Heart left ventricle (tissue), 16 donors: ENCODE measurements around the gene TBC1D5. TPM values are rescaled to one million over a fixed set of nuclear protein-coding genes. Genes with fewer than 3 reads are reported as not detected.

Experiments used
- ATAC-seq, 4 donors: fragments of 200-7000 bp; cut with Tn5 transposase; one replicate each; pipeline ENCODE4 v1.9.1; 2020 to 2022; ENCODE audit warnings: moderate library complexity in 4 of 4, mild to moderate bottlenecking in 3 of 4, moderate number of reproducible peaks in 1 of 4
- DNase-seq, 5 donors: peaks; one replicate each; pipeline ENCODE4 v3.0.0-alpha.2; 2020
- H3K27ac ChIP-seq, 12 donors: fragments of 200-600 bp; sonication (generic) in 4 of 12; one replicate each; pipeline versions ENCODE4 v1.5.0 to v1.8.0; 2016 to 2022; ENCODE audit warnings: mild to moderate bottlenecking in 2 of 12
- H3K27me3 ChIP-seq, 9 donors: fragments of 200-600 bp; sonication (generic) in 2 of 9; one replicate each; pipeline versions ENCODE4 v1.5.1 to v1.8.0; 2016 to 2022; ENCODE audit warnings: mild to moderate bottlenecking in 3 of 9
- H3K36me3 ChIP-seq, 9 donors: fragments of 200-600 bp; sonication (generic) in 2 of 9; one replicate each; pipeline versions ENCODE4 v1.5.0 to v1.8.0; 2018 to 2022; ENCODE audit warnings: mild to moderate bottlenecking in 2 of 9
- H3K4me1 ChIP-seq, 12 donors: fragments of 200-600 bp; sonication (generic) in 4 of 12; one replicate each; pipeline versions ENCODE4 v1.5.0 to v1.8.0; 2016 to 2022; ENCODE audit warnings: mild to moderate bottlenecking in 3 of 12
- H3K4me3 ChIP-seq, 12 donors: fragments of 200-600 bp; sonication (generic) in 4 of 12; one replicate each; pipeline versions ENCODE4 v1.5.0 to v1.8.0; 2017 to 2022; ENCODE audit warnings: mild to moderate bottlenecking in 9 of 12, moderate library complexity in 4 of 12
- H3K9me3 ChIP-seq, 12 donors: fragments of 200-600 bp; sonication (generic) in 4 of 12; one replicate each; pipeline versions ENCODE4 v1.5.0 to v1.8.0; 2016 to 2022; ENCODE audit warnings: mild to moderate bottlenecking in 1 of 12
- POLR2A ChIP-seq, 2 donors: fragments of 450-650 bp; IDR thresholded peaks; one replicate each; pipeline ENCODE4 v1.6.1; 2017; ENCODE audit warnings: antibody characterized with exemption in 2 of 2, mild to moderate bottlenecking in 2 of 2, moderate library complexity in 2 of 2
- WGBS, 4 donors: extraction: QIAGEN DNeasy Blood & Tissue Kit in 2 of 4; methylation state at CpG; one replicate each; pipeline versions ENCODE4 v1.1.5 to v1.1.7; 2013 to 2018; 5-methylcytosine and 5-hydroxymethylcytosine counted together
- intact Hi-C, 10 donors: fragments of 100-400 bp; cut with DNase I; formaldehyde crosslinking; loops; one replicate each; pipeline versions ENCODE4 v1.11.1 to v1.14.2; 2022
- polyA plus RNA-seq, 2 donors: library from polyadenylated mRNA; stranded (reverse); fragments of 200-250 nt; gene quantifications; one replicate each; pipeline ENCODE4 v1.2.3, GENCODE V29; 2013
- total RNA-seq, 9 donors: library from RNA; depleted of rRNA in 2 of 9; stranded (reverse); fragments of >200 nt in 2 of 9; fragmentation: NEBNext Ultra II Directional in 3 of 9; extraction: Animal tissue kit (Norgen Biotek cat#: 25700) in 3 of 9; gene quantifications; one replicate each; pipeline versions ENCODE4 v1.1.0 to v1.2.4, GENCODE V29; 2016 to 2023
- TF ChIP-seq, protein P1 (sequence below), 12 donors: fragments of 200-600 bp; sonication (generic) in 4 of 12; IDR thresholded peaks; one replicate each; pipeline versions ENCODE4 v1.5.0 to v1.8.0; 2018 to 2022; ENCODE audit warnings: antibody characterized with exemption in 12 of 12, mild to moderate bottlenecking in 5 of 12
- donor health status: ischemic (EF 13 %, LVEDD 7.1; RV severe dilation, severe dysfunction).
- donor health status: healthy with polysubstance abuse.
- donor health status: DM: no; HTN: yes; CAD: no.
- donor health status: DM: no; HTN: no; CAD: no.
- donor health status: ischemic (EF 25% LVEDD 6.9; RV normal size, moderate dysfunction).
- donor health status: ischemic (EF 25% LVEDD 5.7; RV mildly dilated, moderate dysfunction).
- donor health status: healthy.
- donor health status: DM: yes; HTN: yes; CAD: no.
- donor health status: ischemic (EF 35%, LVEDD 5.7; RV mildly dilated, moderate dysfunction).
- donor health status: nonischemic (EF 11% LVEDD 7.7; RV severe dilation, severe dysfunction).
- donor health status: DM: yes; HTN: yes; CAD: no.
- donor health status: PGD.
- donor health status: ischemic (EF 29% LVEDD 5.4; RV normal size, mild dysfunction).
- donor health status: nonischemic (EF 23%, LVEDD 6.1; RV moderate dilation, normal function).

Gene TBC1D5
- total and polyA plus RNA-seq, 11 donors, result 5.8 to 48.3 (median 31.1) TPM

DNA sequence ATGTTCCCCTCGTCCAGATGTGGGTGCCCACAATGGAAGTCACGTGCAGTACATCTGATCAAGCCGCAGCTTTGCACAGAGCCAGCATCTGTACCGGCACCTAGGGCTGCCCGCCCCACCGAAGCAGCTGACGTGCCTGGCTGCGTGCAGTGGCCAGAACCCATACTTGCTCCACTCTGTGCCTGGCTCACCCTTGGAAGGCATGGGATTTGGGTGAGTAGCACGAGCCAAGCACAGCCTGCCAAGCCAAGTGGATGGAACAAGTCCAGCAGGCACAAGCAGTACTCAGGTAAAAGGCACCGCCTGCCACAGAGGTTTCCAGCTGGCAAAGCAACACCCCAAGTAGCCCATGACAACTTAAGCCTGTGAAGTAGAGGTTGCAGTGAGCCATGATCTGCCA, 261.3 kb downstream of the TBC1D5 start:
- intact Hi-C loops, result no loop called here
- 55 to 66% (median 57%) methylated on average over 7 to 10 of the region's 10 CpGs for WGBS, 4 donors

DNA sequence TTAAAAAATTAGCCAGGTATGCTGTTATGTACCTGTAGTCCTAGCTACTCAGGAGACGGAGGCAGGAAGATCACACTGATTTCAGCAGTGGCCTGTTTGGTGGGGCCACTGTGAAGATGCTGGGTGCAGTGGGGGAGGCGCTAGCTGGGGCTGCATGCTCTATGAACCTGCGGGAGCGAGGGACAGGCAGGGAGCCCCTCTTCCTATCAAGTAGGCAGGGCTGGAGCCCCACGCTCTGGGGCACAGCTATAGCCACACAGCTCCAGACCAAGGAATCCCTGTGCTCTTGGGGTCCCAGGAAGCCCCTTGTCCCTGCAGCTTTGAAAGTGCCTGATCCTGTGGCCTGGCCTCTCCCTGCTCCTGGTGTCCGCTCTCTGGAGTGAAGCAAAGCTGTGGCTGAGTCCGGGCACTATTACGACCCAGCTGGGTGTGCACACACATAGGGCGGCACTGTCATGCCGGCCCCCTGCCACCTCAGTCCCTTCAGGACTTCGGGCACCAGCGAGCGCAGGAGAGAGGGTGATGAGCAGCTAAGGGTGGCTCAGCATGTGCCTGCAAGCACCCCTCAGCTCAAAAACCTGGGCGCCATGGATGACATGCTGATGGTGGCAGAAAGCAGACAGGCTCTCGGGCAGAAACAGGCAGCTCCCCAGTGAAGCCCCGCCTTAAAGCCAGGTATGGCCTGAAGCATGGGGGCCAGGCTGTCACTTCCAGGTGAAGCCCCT, 262.6 kb downstream of the TBC1D5 start:
- 94 to 99% (median 98%) methylated on average over 6 to 16 of the region's 16 CpGs for WGBS, 4 donors
- Histone ChIP-seq H3K36me3 (no peaks in the 10 kb centered on the region), H3K27ac (peak overlapping the region in 1 of 12 donors; percentile 55), H3K4me1 (peaks cover 0 to 4% (median 0%) of the 10 kb centered on the region in 12 donors), H3K27me3 (no peaks in the 10 kb centered on the region), H3K4me3 (no peak overlapping the region), H3K9me3 (no peaks in the 10 kb centered on the region)
- TF ChIP-seq, protein P1, sequence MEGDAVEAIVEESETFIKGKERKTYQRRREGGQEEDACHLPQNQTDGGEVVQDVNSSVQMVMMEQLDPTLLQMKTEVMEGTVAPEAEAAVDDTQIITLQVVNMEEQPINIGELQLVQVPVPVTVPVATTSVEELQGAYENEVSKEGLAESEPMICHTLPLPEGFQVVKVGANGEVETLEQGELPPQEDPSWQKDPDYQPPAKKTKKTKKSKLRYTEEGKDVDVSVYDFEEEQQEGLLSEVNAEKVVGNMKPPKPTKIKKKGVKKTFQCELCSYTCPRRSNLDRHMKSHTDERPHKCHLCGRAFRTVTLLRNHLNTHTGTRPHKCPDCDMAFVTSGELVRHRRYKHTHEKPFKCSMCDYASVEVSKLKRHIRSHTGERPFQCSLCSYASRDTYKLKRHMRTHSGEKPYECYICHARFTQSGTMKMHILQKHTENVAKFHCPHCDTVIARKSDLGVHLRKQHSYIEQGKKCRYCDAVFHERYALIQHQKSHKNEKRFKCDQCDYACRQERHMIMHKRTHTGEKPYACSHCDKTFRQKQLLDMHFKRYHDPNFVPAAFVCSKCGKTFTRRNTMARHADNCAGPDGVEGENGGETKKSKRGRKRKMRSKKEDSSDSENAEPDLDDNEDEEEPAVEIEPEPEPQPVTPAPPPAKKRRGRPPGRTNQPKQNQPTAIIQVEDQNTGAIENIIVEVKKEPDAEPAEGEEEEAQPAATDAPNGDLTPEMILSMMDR (IDR thresholded peaks at IDR 0.05), result no peak
- no peak for TF ChIP-seq POLR2A (IDR thresholded peaks at IDR 0.05)
- intact Hi-C loops, result no loop called here
- DNase-seq, result peak in 1 of 5 donors; percentile 21
- no peak for ATAC-seq

More for the DNA sequence above, 261.3 kb downstream of the TBC1D5 start:
- ATAC-seq, result peak; percentile 94 to 98 (median 96)
- Histone ChIP-seq H3K4me3 (no peak overlapping the region), H3K27me3 (no peaks in the 10 kb centered on the region), H3K36me3 (no peaks in the 10 kb centered on the region), H3K9me3 (no peaks in the 10 kb centered on the region), H3K4me1 (no peaks in the 10 kb centered on the region), H3K27ac (peak overlapping the region in 2 of 12 donors; percentile 10 to 55)
- no peak for TF ChIP-seq POLR2A (IDR thresholded peaks at IDR 0.05)
- TF ChIP-seq, protein P1 (IDR thresholded peaks at IDR 0.05), result no peak
- peak; percentile 18 to 90 (median 76) for DNase-seq

DNA sequence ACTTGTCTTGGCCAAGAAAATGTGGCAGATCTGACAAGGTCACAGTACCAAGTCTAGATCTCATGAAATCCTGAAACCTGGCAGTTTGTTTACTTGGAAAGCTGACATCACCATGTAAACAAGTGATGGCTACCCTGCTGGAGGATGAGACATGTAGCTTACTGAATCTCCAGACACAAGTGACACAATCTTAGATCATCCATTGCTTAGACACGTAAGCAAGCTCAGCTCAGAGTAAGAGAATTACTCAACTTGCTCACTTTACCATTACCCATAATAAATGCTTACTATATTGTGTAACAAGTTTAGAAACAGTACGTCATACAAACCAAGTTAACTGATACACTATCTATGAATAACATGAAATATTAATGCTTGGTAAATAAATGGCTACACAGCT, 263.8 kb downstream of the TBC1D5 start:
- no peak for DNase-seq
- Histone ChIP-seq H3K4me1 (peaks cover 0 to 8% (median 0%) of the 10 kb centered on the region in 12 donors), H3K27me3 (no peaks in the 10 kb centered on the region), H3K36me3 (no peaks in the 10 kb centered on the region), H3K4me3 (no peak overlapping the region), H3K9me3 (no peaks in the 10 kb centered on the region), H3K27ac (no peak overlapping the region)
- no peak for TF ChIP-seq POLR2A (IDR thresholded peaks at IDR 0.05)
- TF ChIP-seq, protein P1 (IDR thresholded peaks at IDR 0.05), result no peak
- intact Hi-C loops, result no loop called here
- ATAC-seq, result no peak
- 62 to 75% (median 65%) methylated on average over 2 of the region's 2 CpGs for WGBS, 4 donors

DNA sequence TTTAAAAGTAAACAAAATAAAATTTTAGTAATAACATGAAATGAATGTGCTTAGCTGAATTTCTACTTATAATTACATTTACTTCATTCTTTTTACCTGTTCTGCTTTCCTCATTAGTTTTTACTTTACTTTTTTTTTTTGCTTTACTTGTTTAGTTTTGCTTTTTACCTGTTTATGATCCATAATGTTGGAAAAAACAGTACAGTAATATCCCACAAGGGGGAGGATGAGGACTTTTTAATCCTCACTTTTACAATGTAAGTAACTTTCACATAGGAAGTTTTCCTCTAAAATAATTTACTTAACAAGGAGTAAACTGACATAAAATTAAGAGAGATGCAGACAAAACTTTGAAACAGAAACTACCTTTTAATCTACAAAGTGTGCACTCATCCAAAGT, 268.7 kb downstream of the TBC1D5 start:
- Histone ChIP-seq H3K4me1 (peaks cover 0 to 18% (median 0%) of the 10 kb centered on the region in 12 donors), H3K4me3 (no peak overlapping the region), H3K9me3 (no peaks in the 10 kb centered on the region), H3K36me3 (no peaks in the 10 kb centered on the region), H3K27me3 (no peaks in the 10 kb centered on the region), H3K27ac (no peak overlapping the region)
- TF ChIP-seq POLR2A (IDR thresholded peaks at IDR 0.05), result no peak
- TF ChIP-seq, protein P1 (IDR thresholded peaks at IDR 0.05), result peak in 8 of 12 donors; percentile 8 to 31 (median 24)
- DNase-seq, result no peak
- no peak for ATAC-seq
- intact Hi-C loops, result no loop called here
